Measurements from ENCODE around the gene BCO1. TPM values are rescaled to one million over a fixed set of nuclear protein-coding genes. Genes with fewer than 3 reads are reported as not detected.

Gene BCO1
- total RNA-seq, 1 donor from 2014 or later = 0.07 TPM

DNA sequence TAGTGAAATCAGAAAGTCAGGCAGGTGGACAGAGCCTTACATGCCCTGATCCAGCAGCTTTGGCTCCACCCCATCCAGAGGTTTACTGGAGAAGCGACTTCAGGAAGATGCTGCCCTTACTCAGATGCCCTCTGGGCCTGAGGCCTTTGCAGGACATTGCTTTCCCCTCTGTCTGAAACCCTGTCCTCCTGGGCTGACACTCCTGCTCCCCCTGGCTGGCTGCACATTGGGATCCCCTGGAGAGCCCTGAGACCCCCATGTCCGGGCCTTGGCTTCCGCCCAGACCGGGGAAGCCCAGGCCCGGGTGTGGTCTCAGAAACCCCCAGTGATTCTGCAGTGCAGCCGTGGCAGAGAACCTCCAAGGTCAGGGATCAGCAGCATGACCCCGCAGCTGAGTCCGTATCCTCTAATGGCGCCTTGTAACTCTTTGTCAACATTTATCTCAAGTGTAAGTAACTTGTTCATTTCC lies 36.6 kb downstream of the BCO1 start:
- DNase-seq (ENCODE audit: low read depth, low spot score) = no peak

DNA sequence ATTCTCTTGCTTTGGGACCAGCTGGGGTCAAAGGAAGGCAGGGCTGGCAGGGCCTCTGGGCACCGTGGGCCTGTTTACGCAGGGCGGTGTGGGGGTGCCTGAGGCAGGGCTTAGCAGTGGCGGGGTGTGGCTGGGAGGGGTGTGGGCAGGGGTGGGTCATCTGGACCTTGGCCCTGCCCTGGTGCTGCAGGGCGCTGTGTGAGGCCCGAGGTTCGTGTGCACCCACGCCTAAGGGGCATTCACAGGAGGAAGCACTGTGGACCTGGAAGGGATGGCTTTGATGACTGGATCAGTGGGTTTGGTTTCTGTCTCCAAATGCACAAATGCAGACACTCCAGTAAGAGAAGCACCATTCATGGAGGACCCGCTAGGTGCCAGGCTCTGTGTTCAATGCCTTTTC lies 37.3 kb downstream of the BCO1 start:
- no peak for DNase-seq (ENCODE audit: low read depth, low spot score)

DNA sequence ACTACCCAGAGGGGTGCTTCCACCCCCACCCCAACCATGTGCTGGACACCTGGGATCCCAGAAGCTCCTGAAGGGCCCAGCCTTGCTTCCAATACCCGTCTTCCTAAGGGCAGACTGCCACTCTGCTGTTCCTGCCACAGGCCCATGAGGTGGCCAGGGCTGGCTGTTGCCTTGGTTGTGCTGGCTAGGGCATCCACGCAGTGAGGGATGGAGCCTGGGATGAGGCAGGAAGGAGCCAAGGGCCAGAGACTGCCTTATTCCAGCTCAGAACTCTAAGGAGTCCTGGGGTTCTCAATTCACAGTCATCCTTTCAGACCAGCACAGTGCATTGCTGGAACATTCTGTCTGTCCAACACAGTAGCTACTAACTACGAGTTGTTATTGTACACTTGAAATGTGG lies 37.8 kb downstream of the BCO1 start:
- DNase-seq (ENCODE audit: low read depth, low spot score) = no peak

DNA sequence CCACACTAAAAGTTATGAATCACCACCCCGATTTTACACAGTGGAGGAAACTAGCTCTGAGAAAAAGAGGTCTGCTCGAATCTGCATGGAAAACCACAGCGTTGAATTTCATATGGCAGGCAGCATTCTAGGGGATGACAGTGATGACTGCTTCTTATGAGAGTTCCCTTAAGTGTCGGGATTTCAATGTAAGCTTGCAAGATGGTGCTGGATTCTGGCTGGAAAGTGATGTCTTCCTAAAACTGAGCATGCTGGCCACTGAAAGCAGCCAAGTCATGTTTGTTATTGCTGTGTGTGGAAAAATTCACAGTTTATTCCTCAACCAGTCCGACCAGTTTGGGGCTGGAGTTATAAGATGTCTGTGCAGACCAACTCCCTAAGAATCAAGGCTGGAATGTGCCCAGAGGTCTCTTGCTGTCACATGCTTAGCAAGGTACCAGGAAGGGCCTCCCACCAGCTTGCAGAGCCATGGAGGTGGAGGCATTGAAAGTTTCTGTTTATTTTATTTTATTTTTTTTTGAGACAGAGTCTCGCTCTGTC lies 39.1 kb downstream of the BCO1 start:
- DNase-seq (ENCODE audit: low read depth, low spot score) = no peak

DNA sequence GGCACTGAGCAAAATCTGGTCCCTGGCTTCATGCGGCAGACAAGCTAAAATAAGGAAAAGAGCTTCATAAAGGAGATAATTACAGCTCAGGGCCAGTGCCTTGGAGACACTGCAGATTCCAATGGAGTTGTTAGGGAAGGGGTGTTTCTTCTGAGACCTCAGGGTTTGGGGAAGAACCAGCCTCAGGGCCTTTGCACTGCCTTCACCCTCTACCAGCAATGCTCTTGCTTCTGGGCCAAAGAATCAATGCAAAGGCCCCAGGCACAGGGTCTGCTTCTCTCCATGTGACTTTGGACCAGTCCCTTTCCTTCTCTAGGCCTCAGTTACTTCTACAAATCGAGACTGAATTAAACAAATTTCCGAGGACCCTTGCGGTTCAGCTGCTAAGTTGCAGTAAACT lies 40.0 kb downstream of the BCO1 start:
- DNase-seq (ENCODE audit: low read depth, low spot score) = no peak

DNA sequence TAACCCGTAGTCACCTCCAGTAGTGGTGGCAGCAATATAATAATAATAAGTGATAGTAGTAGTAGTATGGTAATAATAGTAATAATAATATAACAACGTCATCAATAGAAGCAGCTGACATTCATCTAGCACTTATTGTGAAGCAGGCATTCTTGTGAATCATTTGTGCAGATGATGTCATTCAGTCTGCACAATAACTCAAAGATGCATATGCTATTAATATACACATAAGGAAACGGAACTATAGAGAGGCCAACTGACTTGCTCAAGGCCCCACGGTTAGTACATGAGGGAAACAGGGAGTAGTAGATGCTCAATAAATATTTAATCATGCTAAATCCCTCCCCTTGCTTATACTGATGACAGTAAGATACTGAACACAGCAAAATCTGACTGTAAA lies 40.9 kb downstream of the BCO1 start:
- DNase-seq (ENCODE audit: low read depth, low spot score) = peak; percentile 65

DNA sequence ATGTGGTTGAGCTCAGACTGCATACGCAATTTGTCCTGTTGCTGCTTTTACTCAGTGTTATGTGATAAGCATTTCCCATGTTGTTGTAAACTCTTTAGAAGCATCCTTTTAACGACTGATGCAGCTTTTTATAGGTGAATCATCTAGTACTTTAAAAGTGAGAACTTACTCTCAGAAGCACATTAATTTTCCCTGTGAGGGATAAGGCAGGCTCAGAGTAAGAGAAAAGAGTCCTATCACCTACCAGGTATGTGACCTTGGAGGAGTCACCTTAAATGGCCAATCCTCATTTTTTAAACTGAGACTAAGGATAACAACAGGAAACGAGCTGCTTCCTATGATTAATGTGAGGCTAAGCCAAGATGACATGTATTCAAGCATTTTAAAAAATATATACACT lies 41.9 kb downstream of the BCO1 start:
- peak; percentile 53 for DNase-seq (ENCODE audit: low read depth, low spot score)

DNA sequence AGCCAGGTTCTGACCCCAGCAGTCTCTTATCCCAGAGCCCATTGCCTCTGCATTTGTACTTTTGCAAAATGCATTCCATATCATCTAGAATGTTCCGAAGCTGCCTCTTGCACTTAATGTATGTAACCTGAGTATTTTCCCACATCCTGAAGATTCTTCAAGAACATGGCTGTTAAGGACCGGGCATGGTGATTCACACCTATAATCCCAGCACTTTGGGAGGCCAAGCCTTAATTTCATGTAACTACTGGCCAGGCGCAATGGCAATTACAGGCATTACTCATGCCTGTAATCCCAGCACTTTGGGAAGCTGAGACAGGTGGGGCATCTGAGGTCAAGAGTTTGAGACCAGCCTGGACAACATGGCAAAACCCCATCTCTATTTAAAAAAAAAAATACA lies 44.6 kb downstream of the BCO1 start:
- no peak for DNase-seq (ENCODE audit: low read depth, low spot score)

DNA sequence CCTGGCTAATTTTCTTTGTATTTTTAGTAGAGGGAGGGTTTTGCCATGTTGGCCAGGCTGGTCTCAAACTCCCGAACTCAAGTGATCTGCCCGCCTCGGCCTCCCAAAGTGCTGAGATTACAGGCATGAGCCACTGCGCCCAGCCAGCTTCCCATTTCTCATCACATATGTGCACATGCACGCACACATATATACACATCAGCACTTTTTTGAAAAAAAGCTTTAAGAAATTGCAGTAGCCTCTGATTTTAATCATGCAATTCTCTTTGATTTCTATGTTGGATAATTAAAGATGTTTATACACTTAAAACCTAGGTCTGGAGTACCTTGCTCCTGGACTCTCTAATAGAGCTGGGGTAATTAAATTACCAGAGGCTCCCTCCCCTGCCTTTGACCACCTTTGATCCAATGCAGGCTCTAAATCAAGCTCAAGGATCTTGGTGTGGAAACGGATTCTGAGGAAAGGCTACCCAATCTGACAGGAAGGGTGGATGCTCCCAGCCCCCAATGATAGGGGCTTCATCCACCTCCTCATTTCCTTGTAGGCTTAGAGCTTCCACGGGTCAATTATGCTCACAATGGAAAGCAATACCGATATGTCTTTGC lies 46.6 kb downstream of the BCO1 start:
- no peak for DNase-seq (ENCODE audit: low read depth, low spot score)

DNA sequence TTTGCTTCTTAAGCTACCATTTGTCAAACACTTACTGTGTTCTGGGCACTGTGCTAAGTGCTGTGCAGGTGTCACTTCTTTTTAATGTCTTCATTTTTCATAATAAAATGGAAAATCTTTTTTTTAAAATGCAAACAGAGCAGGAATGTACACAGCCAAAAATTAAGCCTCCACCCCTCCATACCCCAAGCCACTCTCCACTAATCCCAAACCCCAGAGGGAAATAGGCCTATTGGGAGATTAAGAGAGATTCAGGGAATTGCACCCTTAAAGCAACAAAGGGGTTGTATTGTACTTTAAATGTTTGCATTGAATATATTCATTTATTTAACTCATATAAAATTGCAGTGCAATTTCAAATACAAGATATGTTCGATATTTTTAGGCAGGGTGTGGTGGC lies 47.7 kb downstream of the BCO1 start:
- no peak for DNase-seq (ENCODE audit: low read depth, low spot score)

DNA sequence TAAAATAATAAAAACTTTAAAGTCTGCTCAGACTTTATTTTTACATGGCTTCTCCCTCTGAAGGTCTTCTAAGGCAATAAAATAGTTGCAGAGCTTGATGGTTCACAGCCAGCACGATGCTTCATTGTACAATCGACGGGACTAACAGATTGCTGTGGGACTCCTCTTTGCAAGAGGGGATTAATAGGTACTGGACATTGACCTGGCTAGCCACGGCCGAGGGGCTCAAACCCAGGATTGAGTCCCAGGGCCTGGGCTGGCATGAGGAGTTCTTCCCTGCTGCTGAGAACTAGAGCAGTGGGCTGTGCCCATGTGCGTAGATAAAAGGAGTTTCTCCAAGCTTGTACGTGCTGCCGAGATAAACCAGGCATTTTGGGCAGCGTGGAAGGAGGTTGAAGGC lies 52.6 kb downstream of the BCO1 start:
- DNase-seq (ENCODE audit: low read depth, low spot score) = no peak

DNA sequence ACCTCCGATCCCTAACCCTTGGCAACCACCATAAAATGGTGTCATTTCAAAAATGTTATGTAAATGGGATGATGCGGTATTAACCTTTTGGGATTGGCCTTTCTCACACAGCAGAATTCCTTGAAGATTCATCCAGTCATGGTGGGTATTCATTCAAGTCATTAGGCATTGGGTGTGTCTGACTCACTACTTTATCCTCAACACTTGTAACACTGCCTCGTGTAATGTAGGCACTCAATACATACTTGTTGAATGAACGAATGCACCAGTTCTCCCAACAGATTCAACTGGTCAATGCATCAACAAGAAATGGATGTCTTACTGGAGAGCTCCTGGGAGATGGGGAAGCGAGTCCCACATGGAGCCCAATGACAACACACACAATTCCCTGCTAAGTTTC lies 54.4 kb downstream of the BCO1 start:
- no peak for DNase-seq (ENCODE audit: low read depth, low spot score)

DNA sequence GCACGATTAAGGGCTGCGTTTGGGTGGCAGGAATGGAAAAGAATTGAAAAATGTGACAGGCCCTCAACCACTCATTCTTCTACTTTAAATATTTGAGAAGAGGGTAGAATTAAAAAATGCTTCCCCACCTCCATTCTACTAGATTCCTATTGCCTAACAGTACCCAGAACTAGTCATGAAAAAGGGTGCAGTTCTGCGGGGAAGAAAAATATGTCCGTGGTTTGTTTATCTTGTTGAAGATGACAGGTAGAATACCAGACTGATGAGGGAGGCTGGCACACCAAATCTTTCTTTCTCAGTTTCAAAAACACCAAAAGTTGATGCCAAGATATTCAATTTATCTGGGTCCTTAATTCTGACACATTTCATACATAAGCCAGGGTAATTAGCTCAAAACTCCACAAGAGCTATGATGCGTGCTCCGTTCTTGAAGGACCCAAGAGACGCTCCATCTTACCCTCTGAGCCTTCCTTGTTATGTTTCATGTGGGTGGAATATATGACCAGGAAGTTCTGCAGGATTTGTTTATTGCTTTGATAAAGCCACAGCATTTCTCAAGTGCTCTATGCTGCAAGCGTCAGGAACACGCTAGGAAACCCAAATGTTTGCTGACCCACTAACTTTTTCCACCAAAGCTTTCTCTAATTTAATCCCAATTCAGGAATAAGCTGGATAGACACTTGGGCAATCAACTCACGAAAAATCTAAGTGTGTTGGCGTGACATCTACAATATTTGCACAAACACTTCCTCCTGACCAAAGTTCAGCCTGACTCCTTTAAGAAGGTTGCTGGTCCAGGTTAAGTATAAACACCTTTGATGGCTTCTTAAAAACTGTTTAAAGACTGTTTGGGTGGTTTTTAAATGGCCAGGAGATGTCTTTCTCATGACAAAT lies 55.7 kb downstream of the BCO1 start:
- no peak for DNase-seq (ENCODE audit: low read depth, low spot score)

DNA sequence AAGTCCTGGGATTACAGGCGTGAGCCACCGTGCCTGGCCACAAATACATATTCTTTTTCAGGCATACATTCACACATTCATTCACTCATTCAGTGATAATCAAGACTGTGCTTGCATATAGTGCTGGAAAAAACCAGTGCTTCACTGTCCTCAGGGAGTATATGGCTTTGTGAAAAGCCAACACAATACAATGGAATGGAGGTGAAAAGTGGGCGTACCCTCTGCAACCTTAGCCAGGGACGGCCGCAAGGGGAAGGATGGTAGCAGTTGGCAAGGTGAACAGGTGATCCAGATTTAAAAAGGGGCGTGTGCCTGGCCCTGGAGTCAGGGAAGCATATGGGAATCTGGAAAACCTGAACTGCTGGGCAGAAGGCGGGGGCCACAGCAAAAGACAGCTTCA lies 58.1 kb downstream of the BCO1 start:
- DNase-seq (ENCODE audit: low read depth, low spot score) = no peak

DNA sequence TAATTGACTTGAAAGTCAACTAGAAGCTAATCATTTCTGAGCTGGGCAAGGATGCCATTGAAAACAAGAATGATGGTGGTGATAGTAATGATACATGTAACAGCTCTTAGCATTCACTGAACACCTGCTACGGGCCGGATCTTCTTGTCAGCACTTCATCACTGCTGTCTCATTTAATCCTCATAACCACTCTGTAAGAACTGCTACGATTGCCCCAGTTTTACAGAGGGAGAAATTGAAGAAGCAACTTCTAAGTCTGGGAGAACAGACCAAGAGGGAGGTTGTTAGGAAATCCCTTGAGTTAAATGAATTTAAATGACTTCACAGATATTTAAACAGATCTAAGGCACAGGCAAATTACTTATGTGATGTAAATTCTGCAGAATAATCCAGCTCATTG lies 69.3 kb downstream of the BCO1 start:
- no peak for DNase-seq (ENCODE audit: low read depth, low spot score)

DNA sequence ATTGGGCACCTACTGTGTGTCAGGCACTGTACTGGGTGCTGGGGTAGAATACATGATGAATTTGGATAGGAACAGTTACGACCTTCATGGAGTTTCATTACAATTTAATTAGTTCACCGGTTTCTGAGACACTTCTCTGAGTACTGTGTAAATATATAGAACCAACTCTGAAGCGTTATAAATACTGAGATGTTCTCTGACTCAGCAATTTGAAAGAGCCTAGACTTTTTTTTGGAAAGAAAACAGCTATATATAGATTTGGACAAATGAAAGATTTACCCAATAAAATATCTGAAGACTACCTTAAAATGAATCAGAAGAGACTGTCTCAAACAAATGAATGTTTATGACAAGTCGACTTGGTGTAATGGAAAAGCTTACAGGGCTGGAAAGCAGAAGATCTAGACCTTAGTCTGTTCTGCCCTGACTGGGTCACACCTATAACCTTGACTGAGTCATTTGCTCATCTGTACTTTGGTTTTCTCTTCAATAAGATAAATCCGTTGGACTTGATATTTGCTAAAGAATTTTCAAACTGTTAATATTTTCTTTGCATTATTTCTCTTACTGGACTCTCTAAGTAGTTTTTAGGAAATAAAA lies 71.7 kb downstream of the BCO1 start:
- DNase-seq (ENCODE audit: low read depth, low spot score) = no peak

DNA sequence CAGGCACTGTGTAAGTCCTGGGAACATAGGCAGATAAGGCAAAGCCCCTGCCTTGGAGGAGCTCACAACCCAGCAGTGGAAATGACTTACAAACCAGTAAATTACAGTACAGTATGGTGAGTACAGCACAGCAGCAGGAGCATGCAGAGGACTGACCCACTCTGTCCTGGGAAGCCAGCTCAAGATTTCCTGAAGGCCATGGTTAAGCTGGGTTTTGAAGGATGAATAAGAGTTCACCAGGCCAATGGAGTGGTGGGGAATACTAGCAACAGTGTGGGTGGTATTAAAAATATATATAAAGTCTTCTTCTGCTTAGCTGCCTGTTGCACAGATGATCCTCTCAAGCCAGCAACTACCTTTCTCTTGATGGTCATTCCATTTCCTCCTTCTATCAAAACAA lies 73.3 kb downstream of the BCO1 start:
- DNase-seq (ENCODE audit: low read depth, low spot score) = no peak

DNA sequence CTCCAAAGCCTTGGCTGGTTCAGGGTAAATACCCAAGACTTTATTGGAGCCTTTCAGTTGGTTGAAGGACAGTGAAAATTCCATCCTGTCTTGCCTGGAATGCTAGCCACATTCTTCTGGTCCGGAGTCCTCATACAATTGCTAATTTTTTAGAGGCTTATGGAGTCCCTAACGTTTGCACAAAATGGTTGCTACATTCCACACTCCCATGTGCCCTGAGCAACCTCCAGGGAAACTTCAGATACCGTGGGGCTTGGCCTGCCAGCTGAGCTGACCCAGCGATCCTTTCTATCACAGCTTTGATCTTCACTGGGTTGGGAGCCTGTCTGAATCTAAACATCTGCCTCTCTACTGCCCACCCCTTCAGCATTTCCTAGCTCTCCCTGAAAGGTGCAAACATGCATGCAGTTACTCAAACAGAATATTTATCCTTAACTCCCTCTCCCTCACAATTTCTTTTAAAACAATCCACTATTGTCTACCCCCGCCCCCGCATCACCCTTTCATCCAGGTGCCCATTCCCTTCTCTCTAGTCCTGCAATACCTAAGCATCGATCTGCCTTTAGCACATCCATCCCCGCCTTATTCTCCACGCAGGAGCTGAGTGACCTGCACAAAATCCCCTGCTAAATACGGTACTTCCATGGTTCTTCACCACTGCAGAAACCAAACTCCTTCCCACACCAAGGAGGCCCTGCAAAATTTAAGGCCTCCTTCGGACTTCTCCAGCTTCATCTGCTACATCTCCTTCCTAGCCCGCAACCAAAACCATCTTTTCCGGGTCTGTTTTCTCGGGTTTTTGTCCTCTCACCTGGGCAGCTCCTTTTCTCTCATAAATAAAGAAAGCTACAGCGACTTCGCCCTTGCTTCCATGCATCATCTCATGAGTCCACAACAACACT lies 75.5 kb downstream of the BCO1 start:
- no peak for DNase-seq (ENCODE audit: low read depth, low spot score)

DNA sequence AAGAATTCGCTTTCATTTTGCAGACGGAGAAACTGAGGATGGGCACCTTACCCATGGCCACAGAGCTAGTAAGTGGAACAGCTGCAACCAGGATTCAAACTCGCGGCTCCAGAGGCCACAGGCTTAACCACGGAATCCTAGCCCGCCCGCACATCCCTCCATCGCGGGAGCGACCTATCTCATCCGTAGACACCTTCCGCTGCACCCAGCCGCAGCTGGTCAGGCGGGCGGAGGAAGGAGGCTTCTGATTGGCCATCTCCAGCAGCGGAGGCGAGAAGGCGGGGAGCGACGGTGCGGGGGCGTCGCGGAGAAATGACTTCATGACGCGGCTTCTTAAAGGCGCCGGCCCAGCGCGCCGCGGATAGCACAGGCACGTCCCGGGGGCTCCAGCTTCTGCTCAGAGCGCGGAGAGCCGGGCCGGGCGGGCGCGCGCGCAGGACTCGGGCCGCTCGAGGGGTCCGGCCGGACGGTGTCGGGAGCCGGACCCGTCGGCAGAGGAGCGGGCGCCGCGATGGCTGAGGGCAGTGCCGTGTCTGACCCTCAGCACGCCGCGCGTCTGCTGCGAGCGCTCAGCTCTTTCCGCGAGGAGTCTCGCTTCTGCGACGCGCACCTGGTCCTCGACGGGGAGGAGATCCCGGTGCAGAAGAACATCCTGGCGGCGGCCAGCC lies 76.2 kb downstream of the BCO1 start, which contains the start of gene GAN:
TSS of gene GAN (plus strand) at position 360 of the 668 bp plus-strand sequence. CDS start at position 512, 152 bp downstream.
- DNase-seq (ENCODE audit: low read depth, low spot score) = peak; percentile 89

Measured in pulmonary artery endothelial cell (primary cell).